Mesenteric fat pad (tissue), 1 donor: ENCODE measurements around the gene OR2M5. TPM values are rescaled to one million over a fixed set of nuclear protein-coding genes. Genes with fewer than 3 reads are reported as not detected.

Source experiments
- DNase-seq: peaks from one replicate; pipeline ENCODE4 v3.0.0-alpha.2; 2020; ENCODE audit warnings: low spot score
- long read RNA-seq: library from polyadenylated mRNA; unstranded; transcript quantifications from one replicate; pipeline ENCODE4 v2.0.0, GENCODE V29; 2020
- total RNA-seq: library from RNA; stranded (reverse); fragmentation: NEBNext Ultra II Directional; extraction: Animal tissue kit (Norgen Biotek cat#: 25700); gene quantifications from one replicate; pipeline ENCODE4 v1.2.1, GENCODE V29; 2021
- donor health status: DM: yes; HTN: yes; CAD: no.

OR2M5 gene, protein sequence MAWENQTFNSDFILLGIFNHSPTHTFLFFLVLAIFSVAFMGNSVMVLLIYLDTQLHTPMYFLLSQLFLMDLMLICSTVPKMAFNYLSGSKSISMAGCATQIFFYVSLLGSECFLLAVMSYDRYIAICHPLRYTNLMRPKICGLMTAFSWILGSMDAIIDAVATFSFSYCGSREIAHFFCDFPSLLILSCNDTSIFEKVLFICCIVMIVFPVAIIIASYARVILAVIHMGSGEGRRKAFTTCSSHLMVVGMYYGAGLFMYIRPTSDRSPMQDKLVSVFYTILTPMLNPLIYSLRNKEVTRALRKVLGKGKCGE
- not detected for total RNA-seq
- long read RNA-seq: 0 reads

DNA sequence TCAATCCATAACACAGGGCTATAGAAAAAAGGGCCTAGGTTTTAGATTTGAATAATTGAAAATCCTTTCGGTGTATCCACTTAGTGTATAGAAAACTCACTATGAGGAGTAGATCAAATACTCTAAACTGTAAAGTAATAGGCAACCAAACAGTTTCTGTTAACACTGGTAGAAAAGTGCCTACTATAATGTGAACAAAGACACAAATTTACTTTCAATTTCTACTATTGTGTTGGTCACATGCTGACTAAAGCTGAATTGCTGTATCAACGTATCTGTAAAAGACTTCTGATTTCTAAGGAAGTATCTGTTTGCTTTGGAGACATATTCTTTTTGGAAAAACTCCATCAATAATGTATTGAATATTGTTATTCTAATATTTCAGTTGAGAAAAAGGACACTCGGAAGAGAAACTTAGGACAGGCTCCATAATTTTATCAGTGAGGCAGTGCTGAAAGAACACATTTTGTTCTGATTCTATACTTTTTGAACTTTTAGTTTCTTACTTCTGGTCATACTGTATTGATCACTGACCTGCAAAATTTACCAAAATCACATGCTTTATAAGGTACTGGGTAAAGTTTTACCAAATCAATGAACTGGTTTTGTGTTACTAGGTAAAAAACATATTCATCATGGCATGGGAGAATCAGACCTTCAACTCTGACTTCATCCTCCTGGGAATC, at the start of gene OR2M5:
Gene OR2M5 (plus strand): TSS at position 636 of the 686 bp plus-strand sequence. CDS start 0 bp downstream, at position 636.
- no peak for DNase-seq

DNA sequence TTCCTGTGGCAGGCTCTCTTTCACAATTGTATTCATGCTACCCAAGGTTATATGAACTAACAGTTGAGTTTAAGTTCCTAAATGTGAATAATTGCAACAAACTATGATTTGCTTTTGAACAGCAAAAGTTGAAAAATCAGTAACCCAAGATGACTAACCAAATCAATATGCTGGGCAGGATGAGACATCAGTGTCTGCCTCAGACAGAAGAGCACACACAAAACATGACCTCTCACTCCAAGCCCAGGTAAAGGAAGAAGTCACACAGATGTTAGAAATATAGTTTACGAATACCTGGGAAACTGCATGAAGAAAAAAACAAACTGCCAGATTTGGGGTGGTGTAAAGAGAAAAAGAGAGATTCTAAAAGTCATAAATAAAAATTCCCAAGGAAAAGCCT, 46.4 kb upstream of the OR2M5 start:
- DNase-seq: no peak

DNA sequence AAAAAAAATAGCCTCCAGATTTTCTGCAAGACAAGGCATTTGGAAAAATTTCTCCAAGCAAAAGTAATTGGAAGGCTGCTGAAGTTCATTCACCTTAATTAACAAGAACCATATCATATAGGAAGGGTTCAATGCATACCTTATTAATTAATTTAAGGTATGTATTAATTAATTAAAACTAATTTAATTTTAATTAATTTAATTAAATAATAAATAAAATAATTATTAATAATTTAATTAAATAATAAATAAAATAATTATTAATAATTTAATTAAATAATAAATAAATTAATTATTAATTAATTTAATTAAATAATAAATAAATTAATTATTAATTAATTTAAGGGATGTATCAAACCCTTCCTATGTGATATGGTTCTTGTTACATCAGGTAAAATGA, 42.1 kb upstream of the OR2M5 start:
- DNase-seq: no peak

DNA sequence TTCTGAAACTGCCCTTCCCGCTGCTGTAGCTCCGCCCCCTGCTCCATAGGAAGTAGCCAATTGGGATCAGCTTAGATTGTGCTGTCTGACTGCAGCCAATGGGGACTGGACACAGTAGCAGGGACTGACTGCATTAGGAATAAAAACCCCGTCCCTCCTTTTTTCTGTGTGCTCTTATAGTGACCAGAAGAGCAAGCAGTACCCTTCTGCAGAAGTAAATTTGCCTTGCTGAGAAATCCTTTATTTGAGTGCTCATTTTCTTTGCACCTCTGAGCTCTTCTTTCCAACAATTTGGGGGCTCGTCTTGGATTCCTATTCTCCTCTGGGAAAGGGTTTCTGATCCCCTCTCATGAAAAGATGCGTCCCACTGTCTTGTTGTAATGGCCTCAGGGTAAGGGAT, 33.8 kb upstream of the OR2M5 start:
- DNase-seq: no peak

DNA sequence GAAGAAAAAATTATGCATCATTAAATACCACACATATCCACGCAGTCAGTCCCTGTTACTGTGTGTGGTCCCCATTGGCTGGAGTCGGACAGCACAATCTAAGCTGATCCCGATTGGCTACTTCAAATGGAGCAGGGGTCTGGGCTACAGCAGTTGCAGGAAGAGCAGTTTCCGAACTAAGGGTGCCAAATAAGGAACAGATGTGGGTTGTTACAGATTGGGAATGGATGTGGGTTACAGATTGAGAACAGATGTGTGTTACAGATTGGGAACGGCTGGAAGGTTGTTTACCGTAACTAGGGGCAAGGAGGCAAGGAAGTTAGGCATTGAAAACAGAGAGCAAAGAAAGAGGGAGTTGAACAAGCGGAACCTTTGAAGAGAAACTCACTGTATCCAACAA, 30.1 kb upstream of the OR2M5 start:
- no peak for DNase-seq

DNA sequence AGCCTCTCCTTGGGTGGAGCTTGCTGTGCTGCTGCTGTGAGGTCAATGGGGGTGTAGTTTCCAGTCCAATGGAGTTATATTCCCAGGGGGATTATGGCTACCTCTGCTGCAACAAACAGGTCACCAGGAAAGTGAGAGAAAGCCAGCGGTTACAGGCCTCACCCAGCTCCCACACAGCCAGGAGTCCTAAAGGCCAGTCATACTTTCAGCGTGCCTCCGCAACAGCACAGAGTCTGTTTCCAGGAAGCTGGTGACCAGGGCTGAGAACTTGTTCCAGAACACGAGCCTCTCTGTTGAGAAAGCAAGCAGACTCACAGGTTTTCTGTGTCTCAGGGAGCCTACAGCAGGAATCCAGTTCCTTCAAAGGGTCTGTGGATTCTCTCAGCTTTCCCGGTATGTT, 17.3 kb upstream of the OR2M5 start:
- DNase-seq: no peak

DNA sequence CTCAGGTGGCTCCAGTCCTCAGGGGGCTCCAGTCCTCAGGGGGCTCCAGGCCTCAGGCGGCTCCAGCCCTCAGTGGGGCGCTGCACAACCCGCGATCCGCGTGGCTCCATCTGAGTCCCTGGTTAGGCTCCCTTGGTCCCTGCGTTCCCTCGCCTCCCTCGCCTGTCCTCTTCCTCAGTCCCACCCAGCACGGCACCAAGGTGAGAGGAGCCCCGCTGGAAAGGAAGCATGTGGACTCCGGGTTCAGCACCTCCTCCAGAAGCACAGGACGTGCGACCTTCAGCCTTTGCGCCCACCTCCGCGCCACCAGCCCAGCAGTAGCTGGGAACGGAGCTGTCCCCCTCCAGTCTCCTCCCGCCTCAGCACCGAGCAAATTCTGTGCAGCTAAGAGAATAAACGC, 8.1 kb upstream of the OR2M5 start:
- no peak for DNase-seq

DNA sequence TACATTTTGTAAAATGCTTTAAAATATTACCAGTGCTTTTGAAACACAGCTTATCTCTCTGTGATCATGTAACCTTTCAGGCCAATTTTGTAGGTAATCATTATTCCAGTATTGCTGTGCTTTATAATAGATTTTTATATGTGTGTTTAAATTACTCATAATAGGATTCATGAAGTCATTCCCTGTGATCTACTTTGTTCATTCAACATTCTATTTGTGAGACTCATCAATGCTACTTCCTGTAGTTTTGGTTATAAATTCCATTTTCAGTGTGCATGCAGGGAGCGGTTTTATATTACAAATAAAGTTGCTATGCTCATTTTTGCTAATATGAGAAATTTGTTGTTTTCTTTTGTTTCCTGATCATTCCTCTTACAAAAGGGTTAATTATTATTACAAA, 4.1 kb upstream of the OR2M5 start:
- no peak for DNase-seq

DNA sequence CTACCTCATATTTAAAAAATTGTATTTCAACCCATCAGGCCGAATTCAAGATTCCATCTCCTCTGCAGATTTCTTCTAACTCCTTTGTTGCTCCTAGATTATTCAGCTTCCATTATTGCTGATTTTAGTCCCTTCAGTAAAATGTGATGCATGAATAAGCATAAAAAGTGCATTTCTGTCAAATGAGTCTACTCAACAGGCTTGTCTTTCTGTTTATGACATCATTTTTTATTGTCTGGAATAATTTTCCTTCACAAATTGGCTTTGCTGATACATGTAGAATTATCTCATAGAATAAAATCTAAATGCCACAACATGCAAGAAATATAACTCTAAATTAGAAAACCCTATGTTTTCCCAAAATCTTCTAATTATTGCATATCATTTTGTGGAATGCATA, 1.6 kb upstream of the OR2M5 start:
- DNase-seq: no peak

DNA sequence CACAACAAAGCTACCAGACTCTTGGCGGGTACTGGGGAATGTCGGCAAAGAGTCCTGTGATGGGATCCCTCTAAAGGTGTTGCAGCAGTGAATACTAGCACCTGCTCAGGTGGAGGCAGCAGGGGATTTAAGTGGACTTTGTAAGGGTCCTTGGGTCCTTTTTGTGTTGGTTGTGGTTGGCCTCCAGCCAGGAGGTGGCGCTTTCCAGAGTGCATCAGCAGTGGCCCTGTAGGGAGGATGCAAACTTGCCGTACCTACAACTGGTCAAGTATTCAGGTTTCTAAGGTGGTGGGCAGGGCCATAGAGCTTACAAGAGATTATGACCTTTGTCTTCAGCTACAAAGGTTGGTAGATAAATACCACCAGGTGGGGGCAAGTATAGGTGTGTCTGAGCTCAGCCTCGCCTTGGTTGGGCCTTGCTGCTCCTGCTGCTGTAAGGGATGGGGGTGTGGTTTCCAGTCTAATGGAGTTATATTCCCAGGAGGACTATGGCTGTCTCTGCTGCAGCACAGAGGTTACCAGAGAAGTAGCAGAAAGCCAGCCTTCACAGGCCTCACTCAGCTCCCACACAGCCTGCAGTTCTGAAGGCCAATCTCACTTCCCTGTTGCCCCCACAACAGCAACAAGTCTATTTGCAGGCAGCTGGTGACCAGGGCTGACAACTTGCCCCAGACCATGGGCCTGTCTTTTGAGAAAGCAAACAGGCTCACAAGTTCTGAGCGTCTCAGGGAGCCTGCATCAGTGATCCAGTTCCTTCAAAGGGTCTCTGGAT, 7.3 kb downstream of the OR2M5 start:
- DNase-seq: no peak

DNA sequence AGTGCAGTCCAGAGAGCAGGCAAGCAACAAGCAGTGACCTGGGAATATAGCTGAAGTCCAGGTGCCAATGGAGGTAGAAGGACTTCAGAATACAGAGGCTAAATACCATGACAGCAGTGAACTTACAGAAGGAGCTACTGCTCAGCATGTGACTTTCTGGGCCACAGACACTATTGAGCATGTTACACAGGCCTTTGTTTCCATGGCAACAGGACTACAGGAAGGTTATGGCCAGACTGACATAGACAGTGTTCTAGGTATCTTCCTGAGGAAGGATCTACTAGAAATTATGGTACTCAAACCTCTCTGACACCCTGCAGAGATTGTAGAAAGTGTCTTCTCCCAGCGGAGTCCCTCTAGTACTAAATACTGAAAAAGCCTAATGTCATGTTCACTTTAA, 11.0 kb downstream of the OR2M5 start:
- no peak for DNase-seq

DNA sequence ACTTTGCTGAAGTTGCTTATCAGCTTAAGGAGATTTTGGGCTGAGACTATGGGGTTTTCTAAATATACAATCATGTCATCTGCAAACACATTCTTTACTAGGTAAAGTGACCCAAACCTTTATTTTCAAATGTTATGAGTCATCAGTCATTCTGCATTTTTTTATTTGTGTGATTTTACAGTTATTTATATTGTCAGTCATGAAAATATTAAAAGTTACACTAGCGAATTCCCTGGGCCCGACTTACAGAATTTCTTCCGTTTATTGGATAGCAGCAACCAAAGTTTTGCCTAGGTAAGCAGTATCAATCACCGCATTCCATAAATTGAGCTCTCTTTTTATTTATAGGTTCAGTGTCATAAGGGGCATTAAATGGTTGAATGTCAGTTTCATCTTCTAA, 13.8 kb downstream of the OR2M5 start:
- no peak for DNase-seq

DNA sequence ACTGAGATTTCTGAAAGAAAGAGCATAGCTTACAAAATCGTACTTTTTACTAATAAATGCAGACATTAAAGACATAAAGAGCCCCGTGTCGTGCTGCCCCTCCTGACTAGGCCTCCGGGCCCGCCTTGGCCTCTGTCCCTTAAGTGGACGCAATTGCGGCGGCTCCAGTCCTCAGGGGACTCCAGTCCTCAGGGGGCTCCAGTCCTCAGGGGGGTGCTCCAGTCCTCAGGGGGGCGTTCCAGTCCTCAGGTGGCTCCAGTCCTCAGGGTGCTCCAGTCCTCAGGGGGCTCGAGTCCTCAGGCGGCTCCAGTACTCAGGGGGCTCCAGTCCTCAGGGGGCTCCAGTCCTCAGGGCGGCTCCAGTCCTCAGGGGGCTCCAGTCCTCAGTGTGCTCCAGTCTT, 19.1 kb downstream of the OR2M5 start:
- DNase-seq: no peak

DNA sequence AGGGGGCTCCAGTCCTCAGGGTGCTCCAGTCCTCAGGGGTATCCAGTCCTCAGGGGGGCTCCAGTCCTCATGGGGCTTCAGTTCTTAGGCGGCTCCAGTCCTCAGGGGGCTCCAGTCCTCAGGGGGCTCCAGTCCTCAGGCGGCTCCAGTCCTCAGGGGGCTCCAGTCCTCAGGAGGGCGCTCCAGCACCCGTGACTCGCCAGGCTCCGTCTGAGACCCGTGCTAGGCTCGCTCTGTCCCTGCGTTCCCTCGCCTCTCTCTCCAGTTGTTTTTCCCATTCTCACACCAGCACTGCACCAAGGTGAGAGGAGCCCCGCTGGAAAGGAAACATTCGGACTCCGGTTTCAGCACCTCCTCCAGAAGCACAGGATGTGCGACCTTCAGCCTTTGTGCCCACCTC, 20.2 kb downstream of the OR2M5 start:
- DNase-seq: no peak

DNA sequence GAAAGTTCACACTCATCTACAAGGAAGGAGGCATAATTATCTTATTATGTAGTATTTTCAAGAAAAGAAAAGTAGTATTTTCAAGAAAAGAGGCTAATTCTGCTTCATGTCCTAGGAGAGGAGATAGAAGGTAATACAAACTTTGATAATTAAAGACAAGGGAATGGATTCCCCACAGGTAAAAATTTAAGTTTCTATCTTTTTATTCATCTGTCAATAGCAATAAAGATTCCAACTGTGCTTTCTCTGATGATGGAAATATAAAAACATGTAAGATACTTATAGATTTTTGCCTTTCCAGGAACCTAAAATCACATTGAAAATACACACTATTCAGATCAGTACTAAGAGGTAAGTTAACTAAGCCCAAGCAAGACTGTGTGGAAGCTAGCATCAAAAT, 29.6 kb downstream of the OR2M5 start, which contains the start of gene OR2M2:
Gene OR2M2 (plus strand): TSS at position 301 of the 400 bp plus-strand sequence. CDS start 5,165 bp downstream, outside the sequence.
- DNase-seq: no peak

DNA sequence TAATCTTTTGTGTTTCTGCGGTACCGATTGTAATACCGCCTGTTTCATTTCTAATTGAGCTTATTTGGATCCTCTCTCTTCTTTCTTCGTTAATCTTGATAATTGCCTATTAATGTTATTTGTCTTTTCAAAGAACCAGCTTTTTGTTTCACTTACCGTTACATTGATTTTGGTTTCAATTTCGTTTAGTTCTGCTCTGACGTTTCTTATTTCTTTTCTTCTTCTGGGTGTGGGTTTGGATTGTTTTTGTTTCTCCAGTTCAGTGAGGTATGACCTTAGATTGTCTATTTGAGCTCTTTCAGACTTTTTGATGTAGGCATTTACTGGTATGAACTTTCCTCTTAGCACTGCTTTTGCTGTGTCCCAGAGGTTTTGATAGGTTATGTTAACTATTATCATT, 39.0 kb downstream of the OR2M5 start:
- no peak for DNase-seq

DNA sequence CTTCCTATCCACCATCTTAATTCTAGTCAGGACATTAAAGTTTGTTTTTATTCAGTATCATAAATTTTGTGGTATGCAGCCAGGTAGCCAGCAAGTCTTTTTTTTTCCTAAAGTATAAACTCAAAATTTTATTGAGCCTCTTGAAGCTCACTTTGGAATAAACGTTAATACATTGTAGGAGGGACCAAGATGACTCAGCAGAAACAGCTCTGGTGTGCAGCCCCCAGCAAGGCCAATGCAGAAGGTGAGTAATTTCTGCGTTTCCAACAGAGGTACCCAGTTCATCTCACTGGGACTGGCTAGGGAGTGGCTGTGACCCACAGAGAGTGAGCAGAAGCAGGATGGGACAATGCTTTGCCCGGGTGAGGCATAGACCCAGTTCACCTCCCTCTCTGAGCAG, 42.4 kb downstream of the OR2M5 start:
- DNase-seq: no peak

DNA sequence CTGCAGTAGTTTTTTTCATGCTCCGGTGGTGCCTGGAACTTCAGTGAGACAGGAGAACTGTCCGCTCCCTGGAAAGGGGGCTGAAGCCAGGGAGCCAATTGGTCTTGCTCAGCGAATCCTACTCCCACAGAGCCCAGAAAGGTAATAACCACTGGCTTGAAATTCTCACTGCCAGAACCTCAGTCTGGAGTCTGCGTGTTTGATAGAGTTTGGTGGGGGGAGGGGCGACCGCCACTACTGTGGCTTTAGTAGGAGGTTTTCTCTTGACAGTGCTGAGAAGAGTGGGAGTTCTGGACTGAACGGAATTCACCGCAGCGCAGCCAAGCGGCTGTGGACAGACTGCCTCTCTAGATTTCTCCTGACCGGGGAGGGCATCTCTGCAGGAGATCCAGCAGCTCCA, 44.1 kb downstream of the OR2M5 start:
- no peak for DNase-seq

DNA sequence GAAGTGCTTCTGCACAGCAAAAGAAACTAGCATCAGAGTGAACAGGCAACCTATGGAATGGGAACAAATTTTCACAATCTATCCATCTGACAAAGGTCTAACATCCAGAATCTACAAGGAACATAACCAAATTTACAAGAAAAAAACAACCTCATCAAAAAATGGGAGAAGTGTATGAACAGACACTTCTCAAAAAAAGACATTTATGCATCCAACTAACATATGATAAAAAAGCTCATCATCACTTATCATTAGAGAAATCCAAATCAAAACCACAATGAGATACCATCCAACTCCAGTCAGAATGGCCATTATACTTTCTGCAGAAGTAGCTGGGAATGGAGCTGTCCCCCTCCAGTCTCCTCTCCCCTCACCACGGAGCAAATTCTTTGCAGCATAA, 49.2 kb downstream of the OR2M5 start:
- DNase-seq: no peak
